ENCODE data around the gene GSTT4. TPM values are rescaled to one million over a fixed set of nuclear protein-coding genes. Genes with fewer than 3 reads are reported as not detected.

The GSTT4 gene
- total RNA-seq, 1 donor from 2014 or later, result not detected

DNA sequence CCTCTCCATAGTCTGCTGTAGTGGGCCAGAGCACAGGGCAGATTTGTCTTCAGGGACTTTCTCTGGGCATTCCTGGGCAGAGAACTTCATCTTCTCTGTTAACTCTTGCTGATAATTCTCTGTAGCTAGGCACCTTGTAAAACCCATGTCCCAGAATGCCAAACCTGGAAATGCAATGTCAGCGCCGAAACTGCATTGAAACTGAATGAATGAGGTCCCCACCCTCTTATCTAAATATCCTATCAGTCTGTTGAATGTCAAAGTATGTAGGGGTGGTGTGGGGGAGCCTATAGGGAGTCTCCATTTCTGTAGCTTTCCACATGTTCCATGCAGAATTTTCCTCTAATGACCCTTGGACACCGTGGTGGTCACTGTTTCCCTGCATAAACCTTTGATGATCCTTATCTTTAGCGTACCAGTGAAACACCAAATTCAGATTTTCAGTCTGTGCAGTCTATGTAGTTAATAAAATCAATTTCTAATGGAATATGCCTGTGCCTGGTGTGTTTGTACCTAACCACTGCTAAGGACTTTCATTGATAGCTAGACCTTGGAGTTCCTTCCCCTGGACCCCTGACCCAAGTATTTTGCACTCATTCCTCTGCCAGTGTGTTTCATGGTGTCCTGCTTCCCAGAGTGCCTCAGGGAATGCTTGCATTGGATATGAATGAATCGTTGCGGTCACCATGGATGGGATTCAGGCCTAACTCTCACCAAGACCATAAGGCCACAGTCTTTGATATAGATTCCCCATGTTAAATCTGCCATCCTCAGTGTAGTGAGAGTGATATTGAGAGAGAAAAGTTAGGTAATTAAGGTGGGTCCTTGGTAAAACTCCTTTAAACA, 3.4 kb upstream of the GSTT4 start:
- Mint-ChIP-seq H3K4me3 (ENCODE audit: unreplicated experiment) (no peak overlapping the region), H3K27me3 (ENCODE audit: unreplicated experiment) (peaks cover 4% of the 10 kb centered on the region), H3K36me3 (ENCODE audit: unreplicated experiment) (peaks cover 4% of the 10 kb centered on the region), H3K27ac (ENCODE audit: unreplicated experiment) (no peak overlapping the region), H3K9me3 (ENCODE audit: unreplicated experiment) (peaks cover 6% of the 10 kb centered on the region), H3K4me1 (ENCODE audit: low read depth, unreplicated experiment) (peaks cover 7% of the 10 kb centered on the region)
- TF ChIP-seq, protein P1, sequence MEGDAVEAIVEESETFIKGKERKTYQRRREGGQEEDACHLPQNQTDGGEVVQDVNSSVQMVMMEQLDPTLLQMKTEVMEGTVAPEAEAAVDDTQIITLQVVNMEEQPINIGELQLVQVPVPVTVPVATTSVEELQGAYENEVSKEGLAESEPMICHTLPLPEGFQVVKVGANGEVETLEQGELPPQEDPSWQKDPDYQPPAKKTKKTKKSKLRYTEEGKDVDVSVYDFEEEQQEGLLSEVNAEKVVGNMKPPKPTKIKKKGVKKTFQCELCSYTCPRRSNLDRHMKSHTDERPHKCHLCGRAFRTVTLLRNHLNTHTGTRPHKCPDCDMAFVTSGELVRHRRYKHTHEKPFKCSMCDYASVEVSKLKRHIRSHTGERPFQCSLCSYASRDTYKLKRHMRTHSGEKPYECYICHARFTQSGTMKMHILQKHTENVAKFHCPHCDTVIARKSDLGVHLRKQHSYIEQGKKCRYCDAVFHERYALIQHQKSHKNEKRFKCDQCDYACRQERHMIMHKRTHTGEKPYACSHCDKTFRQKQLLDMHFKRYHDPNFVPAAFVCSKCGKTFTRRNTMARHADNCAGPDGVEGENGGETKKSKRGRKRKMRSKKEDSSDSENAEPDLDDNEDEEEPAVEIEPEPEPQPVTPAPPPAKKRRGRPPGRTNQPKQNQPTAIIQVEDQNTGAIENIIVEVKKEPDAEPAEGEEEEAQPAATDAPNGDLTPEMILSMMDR (IDR thresholded peaks at IDR 0.05; ENCODE audit: partially characterized antibody, unreplicated experiment), result no peak
- no peak for DNase-seq

DNA sequence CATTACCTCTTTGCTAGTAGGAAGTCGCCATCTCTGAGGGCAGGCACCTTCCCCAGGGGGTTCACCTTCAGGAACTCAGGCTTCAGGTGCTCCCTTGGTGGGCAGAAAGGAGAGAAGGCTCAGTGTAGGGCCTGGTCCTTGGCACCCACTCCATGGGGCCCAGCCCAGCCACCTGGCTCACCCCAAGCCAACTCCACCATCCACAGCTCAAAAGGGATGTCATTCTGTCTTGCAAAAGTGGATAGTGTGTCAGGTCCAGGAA, 2.7 kb upstream of the GSTT4 start:
- Mint-ChIP-seq H3K4me1 (ENCODE audit: low read depth, unreplicated experiment) (peaks cover 11% of the 10 kb centered on the region), H3K27me3 (ENCODE audit: unreplicated experiment) (peaks cover 8% of the 10 kb centered on the region), H3K27ac (ENCODE audit: unreplicated experiment) (no peak overlapping the region), H3K9me3 (ENCODE audit: unreplicated experiment) (peaks cover 6% of the 10 kb centered on the region), H3K4me3 (ENCODE audit: unreplicated experiment) (no peak overlapping the region), H3K36me3 (ENCODE audit: unreplicated experiment) (peaks cover 4% of the 10 kb centered on the region)
- TF ChIP-seq, protein P1 (IDR thresholded peaks at IDR 0.05; ENCODE audit: partially characterized antibody, unreplicated experiment), result no peak
- no peak for DNase-seq

DNA sequence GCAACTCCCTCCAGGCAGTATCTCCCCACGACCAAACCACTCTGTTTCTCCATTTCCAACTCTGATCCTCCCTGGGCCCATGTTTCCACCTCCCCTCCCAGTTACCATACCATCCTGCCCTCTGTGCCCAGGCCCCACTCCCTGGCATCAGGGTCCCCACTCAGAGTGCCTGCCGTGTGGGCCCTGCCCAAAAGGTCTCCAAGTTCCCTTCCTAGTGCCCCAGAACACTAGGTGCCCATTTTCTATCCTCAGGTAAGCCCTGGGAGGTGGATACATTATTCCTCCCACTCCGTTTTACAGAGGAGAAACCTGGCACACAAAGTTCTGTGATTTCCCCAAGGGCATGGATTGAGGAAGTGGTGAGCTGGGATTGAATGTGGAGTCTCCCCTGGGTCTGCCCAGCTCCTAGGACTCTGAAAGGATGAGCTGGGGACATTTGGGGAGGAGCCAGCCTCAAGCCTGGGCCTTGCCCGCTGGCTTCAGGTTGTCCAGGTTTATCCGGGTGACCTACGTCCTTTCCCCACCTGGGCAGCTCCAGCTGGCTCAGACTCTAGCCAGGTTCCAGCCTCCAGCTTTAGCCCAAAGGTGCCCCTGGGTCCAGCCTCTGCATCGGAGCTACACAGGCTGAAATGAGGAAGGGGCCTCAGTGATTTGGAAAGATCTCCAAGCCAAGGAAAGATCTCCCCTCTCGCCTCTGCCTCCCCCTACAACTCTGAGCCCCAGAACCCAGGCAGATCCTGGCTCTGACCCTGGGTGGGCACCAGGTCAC, 2.2 kb upstream of the GSTT4 start:
- no peak for DNase-seq
- Mint-ChIP-seq H3K27ac (ENCODE audit: unreplicated experiment) (no peak overlapping the region), H3K36me3 (ENCODE audit: unreplicated experiment) (peaks cover 4% of the 10 kb centered on the region), H3K9me3 (ENCODE audit: unreplicated experiment) (peaks cover 6% of the 10 kb centered on the region), H3K4me3 (ENCODE audit: unreplicated experiment) (no peak overlapping the region), H3K4me1 (ENCODE audit: low read depth, unreplicated experiment) (peaks cover 11% of the 10 kb centered on the region), H3K27me3 (ENCODE audit: unreplicated experiment) (peaks cover 10% of the 10 kb centered on the region)
- TF ChIP-seq, protein P1 (IDR thresholded peaks at IDR 0.05; ENCODE audit: partially characterized antibody, unreplicated experiment), result no peak

GRCh38 chr22:24006914-24007214, 1.6 kb upstream of the GSTT4 start:
- Mint-ChIP-seq H3K4me1 (ENCODE audit: low read depth, unreplicated experiment) (peaks cover 9% of the 10 kb centered on the region), H3K9me3 (ENCODE audit: unreplicated experiment) (peaks cover 6% of the 10 kb centered on the region), H3K4me3 (ENCODE audit: unreplicated experiment) (no peak overlapping the region), H3K27me3 (ENCODE audit: unreplicated experiment) (peaks cover 15% of the 10 kb centered on the region), H3K36me3 (ENCODE audit: unreplicated experiment) (peaks cover 4% of the 10 kb centered on the region), H3K27ac (ENCODE audit: unreplicated experiment) (no peak overlapping the region)
- TF ChIP-seq, protein P1 (IDR thresholded peaks at IDR 0.05; ENCODE audit: partially characterized antibody, unreplicated experiment), result no peak
- DNase-seq, result no peak

Data from glutamatergic neuron (in vitro differentiated cells).